Measurements from ENCODE around the gene ZBTB43.

GRCh38 chr9:126806336-126806735 is 1.5 kb downstream of the ZBTB43 start:
- no peak for TF ChIP-seq CTCF (IDR thresholded peaks at IDR 0.05)
- no peak for TF ChIP-seq POLR2A (IDR thresholded peaks at IDR 0.05)

Data from thyroid gland (tissue), 4 donors.